Kidney (tissue), 14 donors: ENCODE results near the gene FMO2. TPM values are rescaled to one million over a fixed set of nuclear protein-coding genes. Genes with fewer than 3 reads are reported as not detected.
A peak's percentile ranks its signal among the peaks of the same experiment; 100 is the strongest.

Experiments used
- DNase-seq, 5 donors: peaks; one replicate each; pipeline ENCODE4 v3.0.0-alpha.2; 2013 to 2020
- FAIRE-seq: peaks from 2 replicates; lab custom pipeline; 2012; peaks lifted over from hg19 to GRCh38; lab: Jason Lieb, UNC
- H3K27ac ChIP-seq, 2 donors: one replicate each; pipeline ENCODE4 v1.7.0; 2013; ENCODE audit warnings: low read depth in 2 of 2, low read length in 2 of 2, inconsistent platforms in 1 of 2
- H3K27me3 ChIP-seq: one replicate; pipeline ENCODE4 v1.7.1; 2013; ENCODE audit warnings: low read length, inconsistent platforms; ENCODE audit not compliant: control insufficient read depth, insufficient read depth
- H3K36me3 ChIP-seq, 3 donors: one replicate each; pipeline versions ENCODE4 v1.7.0 to v1.7.1; 2013; ENCODE audit warnings: low read length in 3 of 3, control low read depth in 1 of 3, inconsistent platforms in 1 of 3; ENCODE audit not compliant: insufficient read depth in 3 of 3, control insufficient read depth in 2 of 3
- H3K4me1 ChIP-seq, 3 donors: one replicate each; pipeline versions ENCODE4 v1.7.0 to v1.7.1; 2013; ENCODE audit warnings: low read length in 3 of 3, inconsistent platforms in 1 of 3, low read depth in 1 of 3; ENCODE audit not compliant: control insufficient read depth in 2 of 3, insufficient read depth in 2 of 3
- H3K4me3 ChIP-seq, 3 donors: one replicate each; pipeline versions ENCODE4 v1.7.0 to v1.8.1; 2013; ENCODE audit warnings: low read length in 3 of 3, control low read depth in 1 of 3, inconsistent platforms in 1 of 3
- H3K9ac ChIP-seq, 3 donors: one replicate each; pipeline versions ENCODE4 v1.7.0 to v1.7.1; 2013; ENCODE audit warnings: low read length in 3 of 3, control low read depth in 1 of 3, inconsistent platforms in 1 of 3
- H3K9me3 ChIP-seq, 3 donors: one replicate each; pipeline versions ENCODE4 v1.7.0 to v1.7.1; 2013; ENCODE audit warnings: low read length in 3 of 3, control low read depth in 1 of 3, inconsistent platforms in 1 of 3; ENCODE audit not compliant: control insufficient read depth in 2 of 3, insufficient read depth in 1 of 3
- CTCF ChIP-seq: IDR thresholded peaks from 3 replicates; pipeline ENCODE4 v1.5.1; 2012; ENCODE audit warnings: mild to moderate bottlenecking, moderate library complexity, borderline replicate concordance; ENCODE audit not compliant: insufficient read depth; ENCODE audit errors: extremely low read depth
- intact Hi-C: fragments of 100-400 bp; cut with DNase I; formaldehyde crosslinking; loops from one replicate; pipeline ENCODE4 v1.11.1; 2022
- polyA plus RNA-seq: library from polyadenylated mRNA; stranded (reverse); fragments of 350-450 nt; fragmentation: Illumina TruSeq; extraction: RNeasy Lipid Tissue Mini Kit (QIAGEN cat#74804); gene quantifications from one replicate; pipeline ENCODE4 v1.2.3, GENCODE V29; 2014; ENCODE audit warnings: low read depth, low replicate concordance; ENCODE audit not compliant: insufficient read depth
- total RNA-seq: library from RNA; stranded (reverse); fragmentation: NEBNext Ultra II Directional; extraction: Animal tissue kit (Norgen Biotek cat#: 25700); gene quantifications from one replicate; pipeline ENCODE4 v1.2.1, GENCODE V29; 2021
- donor health status: control.
- donor health status: control.
- donor health status: control.
- donor health status: control.
- donor health status: control.
- donor health status: DM: yes; HTN: yes; CAD: no.
- donor health status: Normal renal cell carcinoma (clear cell type).

Gene FMO2
- total and polyA plus RNA-seq, 2 donors from 2014 or later = 3.9 to 22.3 TPM

GRCh38 chr1:171219346-171220080 is 34.4 kb downstream of the FMO2 start:
- TF ChIP-seq CTCF = no peak
- no peak for DNase-seq
- Histone ChIP-seq H3K9me3 (no peaks in the 10 kb centered on the region), H3K36me3 (no peaks in the 10 kb centered on the region), H3K9ac (no peak overlapping the region), H3K4me1 (peaks cover 0 to 2% (median 0%) of the 10 kb centered on the region in 3 donors), H3K27ac (no peak overlapping the region), H3K4me3 (no peak overlapping the region), H3K27me3 (no peaks in the 10 kb centered on the region)
- intact Hi-C loops = no loop called here
- no peak for FAIRE-seq

- H3K9me3 ChIP-seq = no peaks in the 10 kb centered on the region
- DNase-seq (peak in 1 of 5 donors; percentile 47), FAIRE-seq (no peak)
- H3K9ac ChIP-seq = no peak overlapping the region
- no peak overlapping the region for H3K4me3 ChIP-seq
- H3K4me1 ChIP-seq = peaks cover 0 to 2% (median 0%) of the 10 kb centered on the region in 3 donors
- no peaks in the 10 kb centered on the region for H3K27me3 ChIP-seq
- no peaks in the 10 kb centered on the region for H3K36me3 ChIP-seq
- TF ChIP-seq CTCF = no peak
- intact Hi-C loops = no loop called here
- no peak overlapping the region for H3K27ac ChIP-seq
Observed at GRCh38 chr1:171220081-171220420, 35.0 kb downstream of the FMO2 start.

GRCh38 chr1:171220581-171221054 is 35.5 kb downstream of the FMO2 start:
- FAIRE-seq (no peak), DNase-seq (peak in 4 of 5 donors; percentile 47 to 86 (median 62))

More at GRCh38 chr1:171220581-171221054, 35.5 kb downstream of the FMO2 start:
- H3K27me3 ChIP-seq = no peaks in the 10 kb centered on the region
- intact Hi-C loops = no loop called here
- H3K9ac ChIP-seq = peak overlapping the region in 1 of 3 donors; percentile 16
- peak overlapping the region in 1 of 2 donors; percentile 25 for H3K27ac ChIP-seq
- no peaks in the 10 kb centered on the region for H3K36me3 ChIP-seq
- peaks cover 0 to 2% (median 0%) of the 10 kb centered on the region in 3 donors for H3K4me1 ChIP-seq
- no peak overlapping the region for H3K4me3 ChIP-seq
- no peak for TF ChIP-seq CTCF
- H3K9me3 ChIP-seq = no peaks in the 10 kb centered on the region
